Spinal cord (tissue), 10 donors: ENCODE data around the gene SP5. TPM values are rescaled to one million over a fixed set of nuclear protein-coding genes. Genes with fewer than 3 reads are reported as not detected.

Experiments used
- DNase-seq, 6 donors: peaks; one replicate each; pipeline versions ENCODE4 v3.0.0 to v3.0.0-alpha.2; 2013 to 2015; ENCODE audit warnings: low spot score in 6 of 6, low read depth in 4 of 6
- H3K27ac ChIP-seq: one replicate; pipeline ENCODE4 v1.5.1; 2013; ENCODE audit warnings: low read depth, low read length, control low read depth
- H3K27me3 ChIP-seq: one replicate; pipeline ENCODE4 v1.6.1; 2013; ENCODE audit warnings: low read length; ENCODE audit not compliant: control insufficient read depth, insufficient read depth
- H3K36me3 ChIP-seq: one replicate; pipeline ENCODE4 v1.6.1; 2013; ENCODE audit warnings: low read length; ENCODE audit not compliant: control insufficient read depth, insufficient read depth
- H3K4me1 ChIP-seq: one replicate; pipeline ENCODE4 v1.6.1; 2013; ENCODE audit warnings: low read length; ENCODE audit not compliant: control insufficient read depth, insufficient read depth
- H3K4me3 ChIP-seq: one replicate; pipeline ENCODE4 v1.5.1; 2013; ENCODE audit warnings: low read depth, low read length, control low read depth
- H3K9me3 ChIP-seq: one replicate; pipeline ENCODE4 v1.6.1; 2013; ENCODE audit warnings: low read length; ENCODE audit not compliant: control insufficient read depth, insufficient read depth
- WGBS: methylation state at CpG from one replicate; pipeline ENCODE4 v1.1.5; 2013; ENCODE audit warnings: missing lambda C conversion rate; ENCODE audit not compliant: insufficient coverage; 5-methylcytosine and 5-hydroxymethylcytosine counted together
- polyA plus RNA-seq, 2 donors: library from polyadenylated mRNA; unstranded; fragments of 120-200 nt; gene quantifications; one replicate each; pipeline ENCODE4 v1.2.1, GENCODE V29; 2013; ENCODE audit not compliant: insufficient read length in 2 of 2
- total RNA-seq, 2 donors: library from RNA; depleted of rRNA in 1 of 2; stranded (reverse); fragments of 120-200 nt in 1 of 2; fragments of >200 nt in 1 of 2; gene quantifications; one replicate each; pipeline versions ENCODE4 v1.2.3 to v1.2.4, GENCODE V29; 2013 to 2014
- donor health status: healthy.

The SP5 gene
- total and polyA plus RNA-seq, 4 donors = 0.99 to 5.5 (median 3.0) TPM

DNA sequence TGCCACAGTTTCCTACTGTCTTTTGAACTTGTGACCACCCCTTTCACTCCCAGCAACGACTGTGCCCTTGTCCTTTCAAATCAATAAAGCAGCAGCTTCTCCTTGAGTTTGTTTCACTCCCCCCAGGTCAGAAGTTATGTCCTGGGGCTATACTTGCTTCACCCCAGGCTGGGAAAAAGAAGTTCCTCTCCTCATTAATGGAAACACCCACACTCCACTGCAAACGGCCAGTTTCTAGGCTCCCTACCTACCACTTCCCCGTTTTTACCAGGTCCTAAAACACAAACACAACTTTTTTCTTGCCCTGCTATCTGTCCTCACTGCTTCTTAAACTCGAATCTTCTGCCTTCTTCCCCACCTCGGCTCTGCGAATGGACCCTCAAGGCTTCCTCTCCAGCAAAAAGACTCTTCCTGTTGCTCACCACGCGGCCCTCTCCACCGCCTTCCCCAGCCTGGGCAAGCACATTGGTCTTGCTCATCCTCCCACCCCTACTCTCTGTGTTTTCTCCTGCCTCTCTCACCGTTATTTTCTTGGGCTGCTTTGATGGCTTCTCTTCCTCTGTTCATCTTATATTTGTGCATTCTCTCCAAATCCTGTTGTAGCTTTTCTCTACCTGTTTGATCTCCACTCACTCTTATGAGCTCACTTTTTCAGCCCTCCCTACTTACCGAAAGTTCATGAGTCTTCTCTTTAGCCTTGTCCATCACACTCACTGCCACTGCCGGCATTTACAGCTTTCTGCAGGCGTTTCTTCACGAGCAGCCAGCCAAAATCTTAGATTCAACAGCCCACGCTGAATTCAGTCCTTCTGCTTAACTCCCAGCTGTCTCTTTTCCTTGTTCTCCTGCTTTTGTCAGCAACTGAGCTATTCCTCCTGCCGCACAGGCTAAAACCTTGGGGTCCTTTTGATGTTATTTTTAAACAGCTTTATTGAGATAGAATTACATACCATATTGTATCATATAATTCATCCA lies 7.0 kb upstream of the SP5 start:
- peaks cover 12% of the 10 kb centered on the region for H3K4me1 ChIP-seq
- peaks cover 39% of the 10 kb centered on the region for H3K27me3 ChIP-seq
- 34% methylated on average over 14 of the region's 16 CpGs for WGBS
- DNase-seq = no peak
- no peak overlapping the region for H3K27ac ChIP-seq
- H3K4me3 ChIP-seq = no peak overlapping the region
- H3K9me3 ChIP-seq = no peaks in the 10 kb centered on the region
- no peaks in the 10 kb centered on the region for H3K36me3 ChIP-seq

GRCh38 chr2:170710609-170710979 lies 4.5 kb upstream of the SP5 start:
- Histone ChIP-seq H3K9me3 (no peaks in the 10 kb centered on the region), H3K4me1 (peaks cover 33% of the 10 kb centered on the region), H3K27me3 (peaks cover 63% of the 10 kb centered on the region), H3K4me3 (no peak overlapping the region), H3K27ac (no peak overlapping the region), H3K36me3 (no peaks in the 10 kb centered on the region)
- WGBS = 83% methylated on average over 1 of the region's 1 CpG
- no peak for DNase-seq

DNA sequence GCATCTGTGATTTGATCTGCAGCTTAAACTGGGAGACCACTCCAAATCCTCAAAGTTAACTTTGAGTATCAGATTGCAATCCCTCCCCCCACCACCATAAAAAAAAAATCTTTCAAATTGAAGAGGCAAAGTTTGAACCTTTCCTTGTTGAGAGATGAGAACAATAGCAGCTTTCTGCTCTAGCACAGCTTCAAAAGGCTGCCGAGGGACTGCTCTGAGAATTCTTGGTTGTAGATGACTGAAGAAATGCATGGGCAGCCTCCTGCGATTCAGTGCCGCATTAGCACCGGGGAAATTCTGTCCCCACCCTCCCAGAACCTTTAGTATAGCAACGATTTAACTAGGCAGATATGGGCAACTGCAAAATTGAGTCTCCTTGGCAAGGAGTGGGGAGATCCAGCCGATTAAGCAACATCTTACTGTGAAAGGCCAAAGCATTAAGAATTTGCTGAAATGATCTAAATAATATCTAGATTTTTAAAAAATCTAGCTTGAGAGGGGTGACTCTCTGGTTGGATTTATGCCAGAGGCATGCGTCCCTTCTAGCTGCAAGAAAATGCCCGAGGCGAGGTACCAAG lies 3.9 kb upstream of the SP5 start:
- H3K4me1 ChIP-seq = peaks cover 36% of the 10 kb centered on the region
- H3K27ac ChIP-seq = no peak overlapping the region
- H3K4me3 ChIP-seq = peak overlapping the region; percentile 27
- no peaks in the 10 kb centered on the region for H3K36me3 ChIP-seq
- 10% methylated on average over 4 of the region's 9 CpGs for WGBS
- DNase-seq = peak in 1 of 6 donors; percentile 36
- no peaks in the 10 kb centered on the region for H3K9me3 ChIP-seq
- H3K27me3 ChIP-seq = peaks cover 70% of the 10 kb centered on the region

DNA sequence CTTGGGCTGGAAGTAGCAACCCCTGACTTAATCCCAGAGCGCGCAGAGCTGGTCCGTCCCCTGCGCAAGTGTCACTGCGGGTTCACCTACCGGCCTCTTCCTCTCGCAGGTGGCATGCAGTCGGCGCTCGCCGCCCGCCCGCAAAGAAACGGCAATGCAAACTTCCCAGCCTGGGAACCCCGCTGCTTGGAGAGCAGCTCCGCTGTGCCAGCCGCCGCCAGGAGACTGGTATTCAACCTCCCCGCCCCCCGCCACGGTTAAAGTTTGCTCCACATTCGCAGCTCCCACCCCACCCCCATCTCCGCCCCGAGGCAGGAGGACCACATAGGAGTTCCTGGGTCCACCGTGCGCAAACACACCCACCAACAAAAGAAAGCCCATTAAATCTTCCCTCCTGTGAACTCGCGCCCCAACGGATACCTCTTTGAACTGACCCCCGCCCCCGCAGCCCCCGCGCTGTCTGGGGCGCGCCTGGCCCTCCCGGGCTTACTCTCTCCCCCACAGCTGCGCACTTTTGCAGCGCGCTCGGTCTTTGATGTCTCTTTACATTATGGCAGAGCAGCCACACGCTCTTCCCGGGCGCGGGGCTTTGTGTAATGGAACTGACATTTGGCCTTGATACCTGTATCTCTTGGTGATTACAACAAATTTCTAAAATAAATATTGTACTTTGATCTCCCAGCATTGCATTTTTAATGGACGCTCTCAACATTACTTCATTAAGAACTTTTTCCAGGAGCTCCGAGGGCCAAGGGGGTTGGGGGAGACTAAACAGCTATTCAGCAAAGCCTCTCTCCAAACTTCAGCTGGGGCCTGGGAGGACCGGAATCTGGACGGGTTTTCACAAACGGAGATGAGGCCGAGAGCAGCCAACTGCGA lies 3.1 kb upstream of the SP5 start:
- no peak overlapping the region for H3K27ac ChIP-seq
- H3K27me3 ChIP-seq = peaks cover 77% of the 10 kb centered on the region
- H3K36me3 ChIP-seq = no peaks in the 10 kb centered on the region
- peak overlapping the region; percentile 27 for H3K4me3 ChIP-seq
- peaks cover 43% of the 10 kb centered on the region for H3K4me1 ChIP-seq
- under 1% methylated on average over 44 of the region's 51 CpGs for WGBS
- peak in 1 of 6 donors; percentile 35 for DNase-seq
- H3K9me3 ChIP-seq = no peaks in the 10 kb centered on the region

DNA sequence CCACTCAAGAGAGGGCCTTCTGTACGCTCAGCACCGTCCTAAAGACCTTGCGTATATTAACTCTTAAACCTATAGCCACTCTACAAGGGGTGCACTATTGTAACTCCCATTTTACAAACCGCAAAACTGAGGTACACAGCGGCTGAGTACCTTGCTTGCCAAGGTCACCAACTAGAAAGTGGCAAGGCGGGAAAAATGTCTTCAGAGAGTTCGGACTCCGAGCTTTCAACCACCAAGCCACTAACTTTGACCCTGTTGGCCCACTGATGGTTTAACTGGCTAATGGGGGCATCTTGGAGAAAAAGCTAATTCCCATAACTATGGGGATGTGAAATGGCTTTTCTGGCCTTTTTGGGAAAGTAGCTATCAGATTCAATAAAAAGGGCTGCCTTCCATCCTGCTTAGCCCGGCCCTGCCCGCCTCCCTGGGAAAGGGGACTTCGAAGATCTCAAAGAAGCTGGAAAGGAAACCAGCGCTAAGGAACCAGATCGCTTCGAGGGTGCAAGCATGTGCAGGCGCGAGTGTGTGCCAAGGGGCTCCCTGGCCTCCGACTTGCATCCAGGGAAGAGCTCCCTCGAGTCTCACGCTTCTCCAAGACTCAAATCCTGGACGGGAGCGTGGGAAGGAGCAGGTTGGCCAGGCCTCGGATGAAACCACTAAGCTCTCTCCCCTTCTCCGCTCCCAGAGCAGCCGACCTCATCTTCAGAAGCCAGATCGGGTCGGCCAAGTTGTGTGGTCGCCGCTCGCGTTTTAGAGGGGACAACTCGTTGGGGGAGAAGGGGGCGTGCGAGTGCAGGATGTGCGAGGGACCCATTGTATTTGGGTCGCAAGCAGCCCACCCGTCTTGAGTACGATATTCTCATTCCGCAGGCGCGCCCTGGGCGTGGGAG lies 2.2 kb upstream of the SP5 start:
- H3K4me1 ChIP-seq = peaks cover 49% of the 10 kb centered on the region
- 15% methylated on average over 36 of the region's 41 CpGs for WGBS
- H3K36me3 ChIP-seq = no peaks in the 10 kb centered on the region
- peaks cover 81% of the 10 kb centered on the region for H3K27me3 ChIP-seq
- H3K9me3 ChIP-seq = no peaks in the 10 kb centered on the region
- H3K4me3 ChIP-seq = no peak overlapping the region
- peak in 1 of 6 donors; percentile 16 for DNase-seq
- no peak overlapping the region for H3K27ac ChIP-seq

GRCh38 chr2:170713543-170714380 lies 1.4 kb upstream of the SP5 start:
- peak overlapping the region; percentile 52 for H3K27ac ChIP-seq
- H3K9me3 ChIP-seq = no peaks in the 10 kb centered on the region
- 2% methylated on average over 75 of the region's 76 CpGs for WGBS
- peak in 1 of 6 donors; percentile 29 for DNase-seq
- H3K27me3 ChIP-seq = peaks cover 87% of the 10 kb centered on the region
- H3K36me3 ChIP-seq = no peaks in the 10 kb centered on the region
- H3K4me3 ChIP-seq = peak overlapping the region; percentile 49
- peaks cover 49% of the 10 kb centered on the region for H3K4me1 ChIP-seq

DNA sequence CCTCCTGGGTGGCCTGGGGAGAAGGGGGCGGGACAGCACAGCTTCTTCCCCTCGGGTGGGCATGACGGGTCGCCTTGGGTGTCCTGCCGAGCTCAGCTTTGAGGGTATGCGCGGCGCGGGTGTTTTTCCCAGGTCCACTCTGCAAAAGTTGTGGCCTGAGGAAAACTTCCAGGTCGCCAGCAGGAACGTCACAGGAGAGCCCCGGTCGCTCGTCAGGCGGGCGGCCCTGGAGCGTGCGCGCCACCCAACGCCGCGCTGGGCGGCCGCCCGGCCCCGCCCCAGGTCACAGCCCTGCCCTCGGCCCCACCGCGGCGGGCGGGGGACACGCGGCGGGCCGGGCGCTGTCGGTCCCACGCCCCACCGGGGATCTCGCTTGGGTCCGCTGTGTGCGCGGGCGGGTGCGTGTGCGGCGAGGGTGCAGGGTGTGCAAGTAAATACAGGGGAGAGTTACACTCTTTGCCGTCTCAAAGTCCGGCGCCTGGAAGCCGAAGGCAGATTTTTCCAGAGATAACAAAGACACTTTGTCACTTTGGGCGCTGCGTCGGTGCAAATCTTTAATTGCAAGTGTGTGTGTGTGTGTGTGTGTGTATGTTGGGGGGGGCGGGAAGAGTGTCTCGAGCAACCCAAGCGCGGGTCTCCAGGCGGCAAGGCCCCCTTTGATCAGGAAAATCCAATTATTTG lies 616 bp upstream of the SP5 start:
- H3K9me3 ChIP-seq = no peaks in the 10 kb centered on the region
- peak overlapping the region; percentile 52 for H3K27ac ChIP-seq
- no peaks in the 10 kb centered on the region for H3K36me3 ChIP-seq
- peaks cover 49% of the 10 kb centered on the region for H3K4me1 ChIP-seq
- WGBS = under 1% methylated on average over 54 of the region's 59 CpGs
- DNase-seq = peak in 1 of 6 donors; percentile 35
- H3K27me3 ChIP-seq = peaks cover 94% of the 10 kb centered on the region
- peak overlapping the region; percentile 49 for H3K4me3 ChIP-seq
